Parathyroid adenoma (tissue), 2 donors: ENCODE measurements around the gene TMEM86A.

Experiments
- H2AFZ ChIP-seq: fragments of 300-600 bp; sonication (generic); one replicate; pipeline ENCODE4 v1.7.0; 2017; ENCODE audit warnings: antibody characterized with exemption, mild to moderate bottlenecking
- H3K27ac ChIP-seq: fragments of 300-600 bp; sonication (generic); one replicate; pipeline ENCODE4 v1.7.0; 2017
- H3K27me3 ChIP-seq: fragments of 300-600 bp; sonication (generic); one replicate; pipeline ENCODE4 v1.7.0; 2017; ENCODE audit warnings: low read length; ENCODE audit not compliant: control insufficient read depth, insufficient read depth
- H3K36me3 ChIP-seq: fragments of 300-600 bp; sonication (generic); one replicate; pipeline ENCODE4 v1.7.0; 2017; ENCODE audit warnings: low read length; ENCODE audit not compliant: control insufficient read depth, insufficient read depth
- H3K4me1 ChIP-seq: fragments of 300-600 bp; sonication (generic); one replicate; pipeline ENCODE4 v1.7.0; 2017; ENCODE audit warnings: control low read depth
- H3K4me2 ChIP-seq: fragments of 300-600 bp; sonication (generic); one replicate; pipeline ENCODE4 v1.7.0; 2017; ENCODE audit warnings: low read length
- H3K4me3 ChIP-seq: fragments of 300-600 bp; sonication (generic); one replicate; pipeline ENCODE4 v1.7.0; 2017; ENCODE audit warnings: low read depth, low read length
- H3K79me2 ChIP-seq: fragments of 300-600 bp; sonication (generic); one replicate; pipeline ENCODE4 v1.7.0; 2017; ENCODE audit warnings: control low read depth
- H3K9ac ChIP-seq: fragments of 300-600 bp; sonication (generic); one replicate; pipeline ENCODE4 v1.7.0; 2017; ENCODE audit warnings: mild to moderate bottlenecking
- H3K9me3 ChIP-seq: fragments of 300-600 bp; sonication (generic); one replicate; pipeline ENCODE4 v1.7.0; 2017; ENCODE audit warnings: low read length; ENCODE audit not compliant: control insufficient read depth
- TF ChIP-seq, protein P1 (sequence below): fragments of 300-600 bp; sonication (generic); IDR thresholded peaks from one replicate; pipeline ENCODE4 v1.7.0; 2017; ENCODE audit warnings: antibody characterized with exemption, mild to moderate bottlenecking
- donor health status: primary hyperparathyroidism.

The TMEM86A gene

DNA sequence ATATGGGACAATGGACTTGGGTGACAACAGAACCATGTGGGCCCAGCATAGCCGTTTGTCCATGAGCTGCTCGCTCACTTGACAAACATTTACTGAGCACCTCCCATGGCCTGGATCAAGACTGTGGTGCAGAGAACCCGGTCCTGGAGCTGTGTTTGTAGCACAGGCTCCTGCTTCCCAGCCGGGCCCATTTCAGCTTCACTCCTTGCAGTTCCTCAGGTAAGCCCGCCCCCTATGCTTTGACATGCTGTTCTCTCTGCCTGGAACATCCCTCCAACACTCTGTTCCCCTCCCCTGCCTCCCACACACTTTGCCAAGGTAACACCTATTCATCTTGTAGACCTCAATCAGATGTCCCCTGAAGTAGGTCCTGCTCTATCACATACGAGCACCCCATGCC lies 46.7 kb downstream of the TMEM86A start:
- TF ChIP-seq, protein P1, sequence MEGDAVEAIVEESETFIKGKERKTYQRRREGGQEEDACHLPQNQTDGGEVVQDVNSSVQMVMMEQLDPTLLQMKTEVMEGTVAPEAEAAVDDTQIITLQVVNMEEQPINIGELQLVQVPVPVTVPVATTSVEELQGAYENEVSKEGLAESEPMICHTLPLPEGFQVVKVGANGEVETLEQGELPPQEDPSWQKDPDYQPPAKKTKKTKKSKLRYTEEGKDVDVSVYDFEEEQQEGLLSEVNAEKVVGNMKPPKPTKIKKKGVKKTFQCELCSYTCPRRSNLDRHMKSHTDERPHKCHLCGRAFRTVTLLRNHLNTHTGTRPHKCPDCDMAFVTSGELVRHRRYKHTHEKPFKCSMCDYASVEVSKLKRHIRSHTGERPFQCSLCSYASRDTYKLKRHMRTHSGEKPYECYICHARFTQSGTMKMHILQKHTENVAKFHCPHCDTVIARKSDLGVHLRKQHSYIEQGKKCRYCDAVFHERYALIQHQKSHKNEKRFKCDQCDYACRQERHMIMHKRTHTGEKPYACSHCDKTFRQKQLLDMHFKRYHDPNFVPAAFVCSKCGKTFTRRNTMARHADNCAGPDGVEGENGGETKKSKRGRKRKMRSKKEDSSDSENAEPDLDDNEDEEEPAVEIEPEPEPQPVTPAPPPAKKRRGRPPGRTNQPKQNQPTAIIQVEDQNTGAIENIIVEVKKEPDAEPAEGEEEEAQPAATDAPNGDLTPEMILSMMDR = no peak
- no peaks in the 10 kb centered on the region for H3K9me3 ChIP-seq

DNA sequence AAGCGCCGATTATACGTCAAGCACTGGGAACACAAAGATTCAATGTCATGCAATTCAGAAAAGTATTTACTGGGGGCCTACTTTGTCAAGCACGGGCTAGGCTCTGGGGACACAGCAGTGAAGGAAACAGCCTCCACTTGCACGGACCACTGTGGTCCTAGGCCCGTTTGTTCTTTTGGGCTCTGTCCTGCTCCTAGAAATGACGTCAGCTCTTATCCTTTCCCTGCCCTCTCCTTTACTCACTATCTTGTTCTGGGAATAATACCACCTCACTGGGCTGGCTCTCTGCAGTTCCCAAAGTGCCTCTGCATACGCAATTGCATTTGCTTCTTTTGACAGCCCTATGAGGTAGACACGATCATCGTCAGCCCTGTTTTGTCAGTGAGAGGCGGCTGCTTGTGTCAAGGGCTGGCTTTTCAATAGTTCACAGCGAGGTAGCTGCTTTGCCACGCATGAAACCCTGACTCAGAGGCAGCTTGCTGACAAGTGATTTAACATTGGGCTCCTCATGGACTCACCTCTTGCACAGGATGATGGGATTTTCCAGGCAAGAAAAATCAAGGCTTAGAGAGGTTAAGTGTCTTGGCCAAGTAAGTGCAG lies 50.3 kb downstream of the TMEM86A start:
- no peaks in the 10 kb centered on the region for H3K4me1 ChIP-seq
- TF ChIP-seq, protein P1 = no peak
- no peaks in the 10 kb centered on the region for H3K9me3 ChIP-seq
- no peak overlapping the region for H3K9ac ChIP-seq
- H3K4me3 ChIP-seq = no peak overlapping the region
- no peaks in the 10 kb centered on the region for H3K27me3 ChIP-seq
- no peak overlapping the region for H2AFZ ChIP-seq
- no peak overlapping the region for H3K27ac ChIP-seq
- no peak overlapping the region for H3K4me2 ChIP-seq
- H3K36me3 ChIP-seq = no peaks in the 10 kb centered on the region
- H3K79me2 ChIP-seq = no peaks in the 10 kb centered on the region

More for the DNA sequence above, 46.7 kb downstream of the TMEM86A start:
- no peak overlapping the region for H3K4me2 ChIP-seq
- no peaks in the 10 kb centered on the region for H3K79me2 ChIP-seq
- H3K27ac ChIP-seq = no peak overlapping the region
- H3K27me3 ChIP-seq = no peaks in the 10 kb centered on the region
- no peak overlapping the region for H3K9ac ChIP-seq
- no peaks in the 10 kb centered on the region for H3K36me3 ChIP-seq
- no peak overlapping the region for H3K4me3 ChIP-seq
- no peak overlapping the region for H2AFZ ChIP-seq
- H3K4me1 ChIP-seq = no peaks in the 10 kb centered on the region

DNA sequence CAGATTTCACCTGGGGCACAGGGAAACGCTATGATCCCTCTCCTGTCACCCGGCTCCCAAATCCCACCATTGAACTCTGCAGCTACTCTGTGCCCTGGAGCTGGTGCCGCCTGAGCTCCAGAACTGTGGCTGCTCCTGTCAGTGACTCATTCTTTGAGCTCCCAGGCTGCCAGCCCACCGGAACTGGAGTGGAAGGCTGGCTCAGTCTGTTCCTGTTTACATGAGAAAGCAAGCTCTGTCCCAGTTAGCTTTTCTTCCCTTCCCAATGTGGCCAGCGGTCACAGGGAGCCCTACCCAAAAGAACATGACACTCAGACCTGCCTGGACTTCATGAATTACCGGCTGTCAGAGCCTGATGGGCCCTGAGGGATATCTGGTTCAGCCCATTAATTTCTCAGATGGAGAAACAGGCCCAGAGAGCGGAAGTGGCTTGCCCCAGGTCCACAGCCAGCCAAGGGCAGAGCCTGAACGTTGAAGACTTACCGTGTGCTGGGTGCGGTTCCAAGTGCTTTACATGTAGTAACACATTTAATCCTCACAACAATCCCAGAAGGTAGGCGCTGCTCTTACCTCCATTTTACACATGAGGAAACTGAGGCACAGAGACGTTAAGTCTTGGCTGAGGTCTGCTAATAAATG lies 51.2 kb downstream of the TMEM86A start:
- H3K4me2 ChIP-seq = no peak overlapping the region
- no peak overlapping the region for H3K4me3 ChIP-seq
- no peak overlapping the region for H3K9ac ChIP-seq
- H3K79me2 ChIP-seq = no peaks in the 10 kb centered on the region
- H3K4me1 ChIP-seq = no peaks in the 10 kb centered on the region
- TF ChIP-seq, protein P1 = no peak
- H3K27me3 ChIP-seq = no peaks in the 10 kb centered on the region
- no peaks in the 10 kb centered on the region for H3K36me3 ChIP-seq
- no peak overlapping the region for H3K27ac ChIP-seq
- H2AFZ ChIP-seq = no peak overlapping the region
- H3K9me3 ChIP-seq = no peaks in the 10 kb centered on the region

DNA sequence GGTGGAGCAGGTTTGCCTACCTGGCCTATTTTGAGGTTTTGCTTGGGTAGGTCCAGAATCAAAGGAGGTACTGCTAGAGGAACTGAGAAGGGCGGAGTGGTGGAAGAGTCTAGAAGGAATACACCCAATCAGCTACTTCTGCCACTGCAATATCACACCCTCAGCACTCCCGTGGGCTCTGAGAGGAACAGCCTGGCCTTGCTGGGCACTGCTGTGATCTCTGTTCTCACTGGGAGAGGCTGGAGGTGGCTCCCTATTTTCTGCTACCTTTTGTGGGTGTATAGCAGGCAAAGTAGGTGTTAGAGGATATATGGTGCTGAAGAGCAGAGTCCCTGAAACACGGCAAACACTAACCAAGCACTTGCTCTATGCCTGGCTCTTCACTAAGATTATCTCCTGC lies 52.4 kb downstream of the TMEM86A start:
- Histone ChIP-seq H3K4me2 (no peak overlapping the region), H3K27me3 (no peaks in the 10 kb centered on the region), H3K9ac (no peak overlapping the region), H3K4me1 (no peaks in the 10 kb centered on the region), H3K79me2 (no peaks in the 10 kb centered on the region), H3K4me3 (no peak overlapping the region), H3K36me3 (no peaks in the 10 kb centered on the region), H3K9me3 (no peaks in the 10 kb centered on the region), H3K27ac (no peak overlapping the region), H2AFZ (no peak overlapping the region)
- TF ChIP-seq, protein P1 = no peak

DNA sequence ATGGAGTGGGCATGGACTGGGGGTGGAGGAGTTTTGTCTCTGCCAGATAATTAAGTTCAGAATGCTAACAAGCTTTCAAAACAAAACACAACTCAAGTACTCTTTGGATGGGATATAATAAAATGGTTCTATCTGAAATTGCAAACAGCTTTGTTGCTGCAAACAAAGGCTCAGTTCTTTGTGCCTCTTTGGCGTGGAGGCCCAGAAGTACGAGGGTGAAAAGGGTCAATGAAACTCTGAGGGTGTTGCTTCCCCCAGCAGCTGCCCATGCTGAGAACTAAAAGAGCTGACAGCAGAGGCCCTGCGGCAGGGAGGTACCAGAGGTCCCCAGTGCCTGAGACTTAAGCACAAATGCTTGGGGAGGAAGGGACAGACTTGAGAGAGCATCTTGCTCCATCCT lies 53.9 kb downstream of the TMEM86A start:
- Histone ChIP-seq H3K9ac (no peak overlapping the region), H3K4me3 (no peak overlapping the region), H3K4me2 (no peak overlapping the region), H3K27me3 (no peaks in the 10 kb centered on the region), H3K36me3 (no peaks in the 10 kb centered on the region), H2AFZ (no peak overlapping the region), H3K4me1 (no peaks in the 10 kb centered on the region), H3K9me3 (no peaks in the 10 kb centered on the region), H3K27ac (no peak overlapping the region), H3K79me2 (no peaks in the 10 kb centered on the region)
- TF ChIP-seq, protein P1 = no peak
